ENCODE results near the gene KCNJ1. TPM values are rescaled to one million over a fixed set of nuclear protein-coding genes. Genes with fewer than 3 reads are reported as not detected.

KCNJ1 gene
- polyA plus RNA-seq, 1 experiment: not detected

DNA sequence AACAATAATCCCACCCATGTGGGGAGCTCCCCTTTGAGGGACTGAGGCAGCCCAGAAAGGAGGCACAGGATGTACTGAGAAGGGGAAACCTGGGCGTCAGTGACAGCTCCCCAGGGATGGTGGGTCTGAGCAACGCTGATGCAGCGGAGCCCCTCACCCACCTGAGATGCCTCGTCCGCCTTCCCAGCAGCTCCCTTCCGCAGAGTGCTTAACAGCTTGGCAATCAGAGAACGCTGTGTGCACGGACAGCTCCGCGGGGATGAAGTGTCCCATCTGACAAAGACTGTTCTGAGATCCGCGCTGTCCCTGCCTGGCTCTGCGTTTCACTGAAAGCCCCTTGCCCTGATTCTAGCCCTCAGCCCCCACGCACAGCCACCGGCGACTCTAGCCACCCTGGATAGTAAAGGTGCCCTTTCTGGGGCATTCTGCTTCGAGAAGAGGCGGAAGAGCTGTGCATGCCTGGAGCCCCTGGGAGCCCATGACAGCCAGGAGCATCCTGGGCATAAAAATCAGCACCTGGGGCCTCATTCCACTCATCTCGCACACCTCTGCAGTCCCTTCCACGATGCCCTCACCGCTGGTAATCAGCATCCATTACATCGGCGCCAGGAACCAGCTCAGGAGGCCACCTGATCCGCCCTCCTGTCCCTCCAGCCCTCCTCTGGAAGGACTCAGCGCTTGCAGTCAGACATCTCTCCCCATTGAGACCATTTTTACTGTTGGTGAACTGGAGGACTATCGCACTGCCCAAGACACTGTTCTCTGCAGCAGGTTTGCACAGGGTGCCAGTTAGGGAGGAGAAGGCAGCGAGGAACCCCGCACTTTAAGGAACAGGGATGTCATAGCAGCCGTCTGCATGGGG is 34.8 kb upstream of the KCNJ1 start:
- peaks cover 4% of the 10 kb centered on the region for H3K27me3 ChIP-seq (ENCODE audit: control insufficient read depth, insufficient read depth, low read length)
- POLR2A ChIA-PET: no interaction called here
- CTCF ChIA-PET: interaction anchor here (0.6 to 1.3 kb wide), 3 partner anchors 18 to 60 kb away, joined by 3 to 7 read pairs (median 5); no protein-coding TSS in a partner anchor
- no peak overlapping the region for H3K4me3 ChIP-seq (ENCODE audit: low read depth, low read length)
- no peak for TF ChIP-seq CTCF (IDR thresholded peaks at IDR 0.05; ENCODE audit: low read depth, low read length)
- H3K27ac ChIP-seq (ENCODE audit: low read depth, low read length): peak overlapping the region; percentile 21
- no peak for DNase-seq (ENCODE audit: low read depth, low spot score)
- no peaks in the 10 kb centered on the region for H3K9me3 ChIP-seq (ENCODE audit: control insufficient read depth, insufficient read depth, low read length)

- POLR2A ChIA-PET: no interaction called here
- no peak overlapping the region for H3K27ac ChIP-seq (ENCODE audit: low read depth, low read length)
- H3K4me3 ChIP-seq (ENCODE audit: low read depth, low read length): no peak overlapping the region
- no peak for DNase-seq (ENCODE audit: low read depth, low spot score)
- peaks cover 8% of the 10 kb centered on the region for H3K27me3 ChIP-seq (ENCODE audit: control insufficient read depth, insufficient read depth, low read length)
- no peaks in the 10 kb centered on the region; the same call in 1 of the 2 replicates for H3K9me3 ChIP-seq (ENCODE audit: control insufficient read depth, insufficient read depth, low read length)
- TF ChIP-seq CTCF (IDR thresholded peaks at IDR 0.05; ENCODE audit: low read depth, low read length): no peak
- CTCF ChIA-PET: interaction anchor here (1.3 kb wide), 1 partner anchor 56 kb away, joined by 7 read pairs; no protein-coding TSS in a partner anchor
Observed at GRCh38 chr11:128900468-128900867, 33.4 kb upstream of the KCNJ1 start.

DNA sequence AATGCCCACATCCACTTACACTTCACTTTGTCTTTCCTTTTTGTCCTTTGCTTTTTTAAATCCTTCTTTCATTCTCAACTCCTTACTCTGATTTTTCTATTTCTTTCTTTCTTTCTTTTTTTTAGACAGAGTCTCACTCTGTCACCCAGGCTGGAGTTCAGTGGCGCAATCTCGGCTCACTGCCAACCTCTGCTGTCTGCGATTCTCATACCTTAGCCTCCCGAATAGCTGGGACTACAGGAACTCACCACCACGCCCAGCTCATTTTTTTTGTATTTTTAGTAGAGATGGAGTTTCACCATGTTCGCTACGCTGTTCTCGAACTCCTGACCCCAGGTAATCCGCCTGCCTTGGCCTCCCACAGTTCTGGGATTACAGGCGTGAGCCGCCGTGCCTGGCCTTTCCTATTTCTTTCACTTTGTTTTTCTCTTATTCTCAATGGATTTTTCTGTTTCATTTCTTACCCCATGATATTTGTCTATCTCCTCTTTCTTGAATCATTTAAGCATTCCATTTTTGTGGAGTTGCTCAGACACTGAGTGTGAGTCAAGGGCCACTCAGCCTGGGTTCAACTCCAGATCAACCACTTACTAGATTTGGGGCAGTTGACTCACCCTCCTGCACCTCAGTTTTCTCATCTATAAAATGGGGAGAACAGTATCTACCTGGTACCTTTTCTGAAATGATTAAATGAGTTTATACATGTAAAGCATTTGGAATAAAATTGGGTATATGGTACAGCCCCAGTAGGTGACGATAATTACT is 31.7 kb upstream of the KCNJ1 start:
- Histone ChIP-seq H3K4me3 (ENCODE audit: low read depth, low read length) (no peak overlapping the region), H3K27ac (ENCODE audit: low read depth, low read length) (no peak overlapping the region), H3K9me3 (ENCODE audit: control insufficient read depth, insufficient read depth, low read length) (no peaks in the 10 kb centered on the region; the same call in 1 of the 2 replicates), H3K27me3 (ENCODE audit: control insufficient read depth, insufficient read depth, low read length) (peaks cover 8% of the 10 kb centered on the region)
- CTCF ChIA-PET: interaction anchor here (0.6 to 0.9 kb wide), 3 partner anchors 49 to 1233 kb away, joined by 3 to 4 read pairs (median 3); no protein-coding TSS in a partner anchor
- POLR2A ChIA-PET: no interaction called here
- TF ChIP-seq CTCF (IDR thresholded peaks at IDR 0.05; ENCODE audit: low read depth, low read length): no peak
- no peak for DNase-seq (ENCODE audit: low read depth, low spot score)

- Histone ChIP-seq H3K4me3 (ENCODE audit: low read depth, low read length) (no peak overlapping the region), H3K27ac (ENCODE audit: low read depth, low read length) (no peak overlapping the region), H3K27me3 (ENCODE audit: control insufficient read depth, insufficient read depth, low read length) (peaks cover 8% of the 10 kb centered on the region), H3K9me3 (ENCODE audit: control insufficient read depth, insufficient read depth, low read length) (no peaks in the 10 kb centered on the region; the same call in 1 of the 2 replicates)
- DNase-seq (ENCODE audit: low read depth, low spot score): no peak
- ChIA-PET CTCF (interaction anchor here (0.9 kb wide), 1 partner anchor 58 kb away, joined by 3 read pairs; no protein-coding TSS in a partner anchor), POLR2A (no interaction called here)
- no peak for TF ChIP-seq CTCF (IDR thresholded peaks at IDR 0.05; ENCODE audit: low read depth, low read length)
Observed at GRCh38 chr11:128897826-128898225, 30.7 kb upstream of the KCNJ1 start.
